ENCODE measurements around the gene GFI1. TPM values are rescaled to one million over a fixed set of nuclear protein-coding genes. Genes with fewer than 3 reads are reported as not detected.

Gene GFI1
- total RNA-seq, 4 donors from 2014 or later: 0.27 to 0.91 (median 0.36) TPM; not detected in 1

GRCh38 chr1:92515796-92516201 is 29.1 kb upstream of the GFI1 start:
- TF ChIP-seq CTCF (IDR thresholded peaks at IDR 0.05): no peak
- TF ChIP-seq POLR2A (IDR thresholded peaks at IDR 0.05): no peak
- 81 to 87% methylated on average over 3 of the region's 3 CpGs for WGBS, 2 donors
- intact Hi-C loops (cut with DNase I; ENCODE audit: low total_unique reads): no loop called here
- no peak overlapping the region for H3K4me3 ChIP-seq (ENCODE audit: low read depth, poor library complexity, severe bottlenecking)
- no peak for DNase-seq (ENCODE audit: low spot score in 2 of 2)

DNA sequence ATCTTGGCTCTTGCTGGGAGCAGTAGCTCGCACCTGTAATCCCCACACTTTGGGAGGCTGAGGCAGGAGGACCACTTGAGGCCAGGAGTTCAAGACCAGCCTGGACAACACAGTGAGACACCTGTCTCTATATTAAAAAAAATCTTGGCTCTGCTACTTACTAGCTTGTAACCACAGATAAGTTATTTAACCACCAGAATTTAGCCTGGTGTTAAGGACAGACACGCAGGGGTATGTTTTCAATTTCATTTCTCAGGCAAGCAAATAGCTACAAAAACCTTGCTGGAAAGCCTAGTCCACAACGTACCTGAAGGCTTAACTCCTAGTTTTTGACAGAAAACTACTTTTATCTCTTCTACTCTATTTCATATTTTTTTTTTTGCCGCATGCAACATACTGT is 24.8 kb upstream of the GFI1 start:
- 93 to 94% methylated on average over 4 of the region's 4 CpGs for WGBS, 2 donors
- intact Hi-C loops (cut with DNase I; ENCODE audit: low total_unique reads): no loop called here
- TF ChIP-seq CTCF (IDR thresholded peaks at IDR 0.05) (no peak), POLR2A (IDR thresholded peaks at IDR 0.05) (no peak)

GRCh38 chr1:92509619-92510018 is 22.9 kb upstream of the GFI1 start:
- WGBS, 2 donors: 95 to 96% methylated on average over 1 of the region's 1 CpG
- H3K4me3 ChIP-seq (ENCODE audit: low read depth, poor library complexity, severe bottlenecking): no peak overlapping the region
- DNase-seq (ENCODE audit: low spot score in 2 of 2): no peak
- no peak for TF ChIP-seq CTCF (IDR thresholded peaks at IDR 0.05)
- TF ChIP-seq POLR2A (IDR thresholded peaks at IDR 0.05): no peak
- intact Hi-C loops (cut with DNase I; ENCODE audit: low total_unique reads): no loop called here

More for the DNA sequence above, 24.8 kb upstream of the GFI1 start:
- no peak overlapping the region for H3K4me3 ChIP-seq (ENCODE audit: low read depth, poor library complexity, severe bottlenecking)
- no peak for DNase-seq (ENCODE audit: low spot score in 2 of 2)

DNA sequence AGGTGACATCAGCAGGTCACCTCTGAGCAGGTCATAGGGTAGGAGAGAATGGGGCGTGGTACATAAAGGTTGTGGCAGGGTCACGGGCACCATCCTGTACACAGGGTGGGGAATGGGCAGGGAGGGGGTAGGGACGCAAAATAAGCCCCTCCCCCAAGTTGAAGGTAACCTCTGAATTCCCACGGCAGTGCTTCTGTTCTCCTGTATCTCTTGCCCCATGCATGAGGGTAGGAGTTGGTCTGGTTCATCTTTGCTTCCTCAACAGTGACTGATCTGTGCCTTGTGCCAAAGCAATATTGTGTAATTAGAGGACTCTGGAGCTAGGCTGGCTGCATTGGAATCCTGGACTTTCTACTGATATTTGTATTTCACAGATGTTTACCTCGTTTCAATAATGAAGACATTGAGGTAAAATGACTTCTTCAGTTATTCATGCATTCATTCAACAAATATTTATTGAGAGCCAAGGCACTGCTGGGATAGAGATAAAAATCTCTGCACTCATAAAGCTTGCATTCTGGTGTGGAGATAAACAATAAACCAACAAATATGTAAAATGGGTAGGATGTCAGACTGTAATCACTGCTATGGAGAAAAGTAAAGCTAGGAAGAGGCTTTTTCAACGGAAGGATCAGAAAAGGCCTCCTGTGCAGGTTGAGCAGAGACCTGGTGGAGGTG is 18.4 kb upstream of the GFI1 start:
- intact Hi-C loops (cut with DNase I; ENCODE audit: low total_unique reads): no loop called here
- DNase-seq (ENCODE audit: low spot score in 2 of 2): no peak
- TF ChIP-seq POLR2A (IDR thresholded peaks at IDR 0.05) (no peak), CTCF (IDR thresholded peaks at IDR 0.05) (no peak)
- 75 to 82% methylated on average over 6 of the region's 6 CpGs for WGBS, 2 donors
- no peak overlapping the region for H3K4me3 ChIP-seq (ENCODE audit: low read depth, poor library complexity, severe bottlenecking)

DNA sequence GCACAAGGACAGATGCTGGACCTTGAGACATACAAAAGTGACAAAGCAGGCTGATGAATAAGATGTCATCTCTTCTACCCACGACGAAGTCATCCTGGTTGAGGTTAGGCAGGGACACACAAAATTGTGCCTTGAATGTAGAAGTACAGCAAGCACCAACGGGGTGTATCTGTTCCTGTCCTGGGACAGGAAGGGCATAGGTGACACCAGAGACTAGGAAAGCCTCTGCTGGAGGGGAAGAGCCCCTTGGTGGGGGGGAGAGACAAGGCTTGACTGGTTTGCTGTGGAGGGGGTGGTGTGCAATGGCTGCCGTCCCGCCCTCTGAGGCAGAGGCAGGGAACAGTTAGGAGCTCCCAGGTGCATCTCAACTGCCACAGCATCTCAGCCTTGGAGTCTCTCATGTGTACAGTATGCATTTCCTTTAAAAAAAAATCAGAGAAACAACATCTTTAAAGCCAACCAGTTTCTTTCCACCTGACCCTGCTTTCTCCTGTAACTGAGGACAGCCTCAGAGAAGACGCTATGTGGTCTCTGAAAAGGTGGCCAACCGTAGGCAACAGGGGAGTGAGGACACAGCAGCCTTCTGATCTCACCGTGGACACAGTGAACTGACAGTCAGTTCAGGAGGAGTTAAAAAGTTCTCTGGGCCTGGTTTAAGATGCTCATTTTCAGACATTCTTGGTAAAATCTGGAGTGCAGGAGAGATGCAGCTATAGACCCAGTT is 17.7 kb upstream of the GFI1 start:
- H3K4me3 ChIP-seq (ENCODE audit: low read depth, poor library complexity, severe bottlenecking): no peak overlapping the region
- 76 to 82% methylated on average over 8 of the region's 8 CpGs for WGBS, 2 donors
- no peak for TF ChIP-seq CTCF (IDR thresholded peaks at IDR 0.05)
- no peak for TF ChIP-seq POLR2A (IDR thresholded peaks at IDR 0.05)
- no peak for DNase-seq (ENCODE audit: low spot score in 2 of 2)
- intact Hi-C loops (cut with DNase I; ENCODE audit: low total_unique reads): no loop called here

Data from lower leg skin (tissue), 4 donors.